GM21447 (cell line): Measurements from ENCODE around the gene RBM5.

Experiments used
- ATAC-seq: cut with Tn5 transposase; IDR thresholded peaks from one replicate; pipeline ENCODE4 v1.9.1; 2021; ENCODE audit not compliant: unreplicated experiment

The RBM5 gene

GRCh38 chr3:50158530-50159146 is 69.9 kb downstream of the RBM5 start:
- ATAC-seq: no peak

GRCh38 chr3:50160561-50160983 is 71.9 kb downstream of the RBM5 start:
- no peak for ATAC-seq

DNA sequence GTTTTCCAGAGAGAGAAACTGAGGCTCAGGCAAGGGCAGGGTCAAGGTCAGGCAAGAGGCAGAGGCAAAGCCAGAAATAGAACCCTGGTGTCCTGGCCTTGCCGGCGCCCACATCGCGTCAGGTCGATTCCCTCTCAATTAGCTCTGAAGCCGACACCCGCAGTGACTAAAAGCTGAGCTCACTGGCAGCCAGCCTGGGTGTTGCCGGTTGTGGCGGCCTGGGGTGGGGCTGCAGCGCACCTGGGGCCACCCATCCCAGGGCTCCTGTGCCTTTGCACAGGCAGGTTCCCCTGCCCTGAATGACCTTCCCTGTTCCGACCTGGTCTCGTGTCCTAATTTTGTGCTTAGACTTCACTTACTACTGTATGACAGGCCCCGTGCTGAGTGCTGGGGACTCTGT is 72.6 kb downstream of the RBM5 start:
- no peak for ATAC-seq

GRCh38 chr3:50162034-50162883 is 73.5 kb downstream of the RBM5 start:
- no peak for ATAC-seq

DNA sequence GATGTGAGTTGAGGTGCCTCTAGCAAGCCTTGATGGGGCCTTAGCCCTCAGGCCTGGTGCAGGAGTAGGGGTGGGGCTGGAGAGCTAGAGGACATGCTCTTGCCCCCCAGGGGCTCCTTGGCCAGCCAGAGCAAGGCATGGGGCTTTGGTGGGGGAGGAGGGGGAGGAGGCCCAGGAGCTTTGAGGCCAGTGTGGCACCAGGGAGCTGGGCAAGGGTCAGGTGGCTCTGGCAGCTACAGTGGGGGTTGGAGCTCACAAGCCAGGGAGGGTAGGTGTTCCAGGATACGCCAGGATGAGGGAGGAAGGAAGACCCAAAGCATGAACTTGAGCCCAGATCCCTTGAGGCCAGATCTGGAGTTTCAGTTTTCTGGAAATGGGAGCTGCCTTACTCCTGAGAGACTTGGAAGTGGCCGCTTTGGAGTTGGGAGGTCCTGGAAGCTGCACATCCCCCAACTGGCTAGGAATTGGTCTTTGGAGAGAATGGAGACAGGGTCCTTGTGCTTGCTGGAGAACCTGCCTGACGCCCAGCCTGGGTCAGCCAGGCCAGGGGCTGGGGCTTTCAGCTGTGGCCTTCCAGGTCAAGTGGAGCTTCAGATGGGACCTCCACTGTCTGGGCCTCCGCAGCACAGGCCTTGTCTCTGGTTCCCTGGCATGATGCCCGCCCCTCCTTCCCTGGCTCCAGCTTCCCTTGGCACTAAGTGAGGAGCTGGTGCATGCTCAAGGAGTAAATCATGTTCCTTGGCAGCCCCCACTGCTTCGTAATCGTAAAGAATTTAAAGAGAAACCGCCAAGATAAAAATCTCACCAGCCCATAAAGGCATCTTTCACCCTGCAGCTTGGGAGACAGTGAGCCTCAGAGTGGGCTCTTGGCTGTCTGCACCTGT is 75.1 kb downstream of the RBM5 start:
- no peak for ATAC-seq

DNA sequence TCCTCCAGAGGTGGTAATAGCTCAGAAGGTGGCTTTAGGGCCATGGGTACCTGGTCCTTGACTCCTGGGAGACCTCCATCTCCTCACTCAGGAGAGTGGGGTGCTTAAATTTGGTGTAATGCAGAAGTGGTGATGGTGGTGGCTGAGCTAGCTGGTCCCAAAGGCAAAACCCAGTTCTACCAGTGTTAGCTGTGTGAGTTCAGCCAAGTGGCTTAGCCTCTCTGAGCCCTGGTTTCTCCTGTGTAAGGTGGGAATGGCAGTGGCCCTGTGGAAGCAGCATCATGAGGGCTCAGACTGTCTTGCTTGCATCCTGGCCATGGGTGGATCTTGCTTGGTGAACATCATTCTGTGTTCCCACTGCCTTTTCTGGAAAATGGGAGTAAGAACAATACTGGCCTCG is 75.8 kb downstream of the RBM5 start:
- no peak for ATAC-seq

GRCh38 chr3:50164984-50165909 is 76.5 kb downstream of the RBM5 start:
- no peak for ATAC-seq

GRCh38 chr3:50165910-50166538 is 77.3 kb downstream of the RBM5 start:
- ATAC-seq: no peak

DNA sequence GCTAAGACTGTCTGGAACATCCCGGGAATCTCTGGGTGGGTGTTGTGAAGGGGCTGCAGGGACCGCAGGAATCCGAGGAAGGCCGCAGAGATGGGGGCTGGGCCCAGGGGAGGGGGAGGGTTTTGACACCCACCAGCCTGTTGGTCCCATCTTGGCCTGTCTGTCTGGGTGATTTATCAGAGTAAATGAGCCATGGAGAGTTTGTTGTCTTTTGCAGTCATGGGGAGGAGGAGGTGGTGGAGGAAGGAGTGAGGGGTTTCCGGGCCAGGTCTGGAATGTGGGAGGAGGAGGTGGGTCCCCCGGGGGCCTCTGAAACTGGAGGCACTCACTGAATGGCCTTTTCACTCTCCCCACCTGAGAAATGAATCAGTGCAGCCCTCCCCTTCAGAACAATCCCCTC is 77.9 kb downstream of the RBM5 start:
- no peak for ATAC-seq

- no peak for ATAC-seq
These were observed 78.5 kb downstream of the RBM5 start for GRCh38 chr3:50167069-50167840.

- no peak for ATAC-seq
These were observed 79.1 kb downstream of the RBM5 start for GRCh38 chr3:50167841-50168209.

DNA sequence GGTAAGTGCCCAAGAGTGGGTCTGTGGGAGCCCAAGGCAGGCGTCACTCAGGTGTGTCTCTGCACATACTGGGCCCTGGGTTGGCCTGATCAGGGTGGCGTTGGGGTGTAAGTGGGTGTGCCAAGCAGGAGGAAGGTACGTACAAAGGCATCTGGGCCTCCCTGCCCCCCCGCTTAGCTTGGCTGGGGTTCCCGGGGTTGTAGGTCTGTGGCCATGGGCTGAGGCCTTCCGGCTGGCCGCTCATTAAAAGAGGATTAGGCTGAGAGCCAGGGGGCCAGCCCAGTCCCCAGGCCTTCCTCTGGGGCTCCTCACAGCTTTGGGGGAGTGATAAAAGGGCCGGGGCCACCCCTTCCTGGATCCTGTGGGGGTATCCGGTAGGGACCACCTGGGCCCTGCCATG is 79.7 kb downstream of the RBM5 start:
- ATAC-seq: no peak
